Activated T-helper 1 cell treated with Interleukin-2 at 50 U/mL for 16 hours (primary cell): ENCODE results near the gene TP73.

Experiments
- DNase-seq: peaks from one replicate; pipeline ENCODE4 v3.0.0-alpha.2; 2020; ENCODE audit warnings: low read depth

TP73 gene

DNA sequence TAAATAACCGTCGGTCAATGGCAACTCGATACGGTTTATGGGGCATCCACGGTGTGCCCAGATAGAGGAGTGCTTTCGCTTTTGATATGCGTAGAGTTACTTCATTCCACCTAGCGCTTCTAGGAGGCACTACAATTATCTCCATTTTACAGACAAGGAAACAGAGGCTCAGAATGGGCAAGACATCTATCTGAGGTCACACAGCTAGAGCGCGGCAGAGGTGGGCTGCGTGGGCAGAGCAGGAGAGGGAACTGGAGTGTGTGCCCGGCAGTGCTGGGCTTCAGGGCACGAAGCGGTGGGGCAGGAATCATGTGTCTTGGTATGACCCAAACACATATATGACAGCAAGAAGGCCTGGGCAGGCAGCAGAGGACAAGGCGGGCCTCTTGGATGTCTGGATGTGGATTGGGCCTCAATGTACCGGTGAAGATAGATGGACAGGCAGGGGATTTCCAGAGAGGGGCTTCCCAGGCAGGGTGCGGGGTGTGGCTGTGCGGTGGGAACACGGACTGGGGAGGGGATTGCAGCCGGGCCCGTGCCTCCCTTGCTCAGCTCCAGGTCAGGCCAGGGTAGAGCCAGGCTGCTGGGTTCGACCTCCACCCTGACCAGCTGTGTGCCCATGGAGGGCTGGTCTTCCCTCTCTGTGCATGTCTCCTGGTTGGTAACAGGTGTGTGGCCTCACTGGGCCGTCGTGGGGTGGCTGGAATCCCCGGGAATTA, 21.2 kb downstream of the TP73 start:
- no peak for DNase-seq

DNA sequence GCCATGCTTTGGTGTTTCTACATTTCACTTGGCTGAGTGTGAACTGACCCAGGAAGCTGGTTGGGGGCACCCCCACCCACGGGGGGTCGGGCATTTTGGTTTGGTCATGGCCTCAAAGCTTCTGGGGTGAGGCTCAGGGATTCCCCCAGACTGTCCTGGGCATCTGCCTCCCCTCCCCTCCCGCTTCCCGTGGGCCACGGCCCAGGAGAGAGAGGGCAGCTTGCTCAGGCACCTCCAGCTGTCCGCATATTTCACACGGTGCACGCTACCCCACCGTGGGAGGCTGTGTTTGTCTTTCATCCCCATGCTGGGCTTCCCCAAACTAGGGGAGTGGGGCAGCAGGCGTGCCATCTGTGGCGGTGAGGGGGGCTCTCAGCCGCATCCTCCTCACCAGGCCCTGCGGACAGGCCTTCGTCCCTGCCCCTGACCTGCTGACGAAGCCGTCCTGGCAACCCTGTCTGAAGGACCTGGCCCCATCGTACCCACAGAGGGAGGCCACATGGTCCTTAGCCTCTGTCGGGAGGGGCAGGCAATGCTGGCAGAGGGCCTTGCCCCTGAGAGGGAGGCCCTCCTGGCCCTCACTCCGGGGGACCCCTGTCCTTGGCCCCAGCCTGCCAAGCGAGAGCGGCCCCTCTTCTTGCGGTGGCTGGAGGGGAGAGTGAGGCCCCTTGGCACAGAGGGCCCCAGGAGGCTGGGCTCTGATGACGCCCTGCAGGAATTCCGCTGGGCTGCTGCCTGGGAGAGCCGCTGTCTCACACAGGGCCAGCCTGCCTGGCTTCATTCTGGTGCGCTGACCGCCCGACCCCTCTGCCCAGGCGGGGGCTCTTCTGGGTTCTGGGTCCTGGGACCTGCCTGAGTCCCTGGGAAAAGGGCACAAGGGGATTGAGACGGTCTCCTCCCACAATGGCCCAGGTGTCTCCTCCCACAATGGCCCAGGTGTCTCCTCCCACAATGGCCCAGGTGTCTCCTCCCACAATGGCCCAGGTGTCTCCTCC, 22.1 kb downstream of the TP73 start:
- no peak for DNase-seq

GRCh38 chr1:3675436-3675835, 23.1 kb downstream of the TP73 start:
- no peak for DNase-seq

GRCh38 chr1:3676581-3677470, 24.5 kb downstream of the TP73 start:
- DNase-seq = no peak

- DNase-seq = no peak
Measured at GRCh38 chr1:3677484-3677883, 25.2 kb downstream of the TP73 start.

DNA sequence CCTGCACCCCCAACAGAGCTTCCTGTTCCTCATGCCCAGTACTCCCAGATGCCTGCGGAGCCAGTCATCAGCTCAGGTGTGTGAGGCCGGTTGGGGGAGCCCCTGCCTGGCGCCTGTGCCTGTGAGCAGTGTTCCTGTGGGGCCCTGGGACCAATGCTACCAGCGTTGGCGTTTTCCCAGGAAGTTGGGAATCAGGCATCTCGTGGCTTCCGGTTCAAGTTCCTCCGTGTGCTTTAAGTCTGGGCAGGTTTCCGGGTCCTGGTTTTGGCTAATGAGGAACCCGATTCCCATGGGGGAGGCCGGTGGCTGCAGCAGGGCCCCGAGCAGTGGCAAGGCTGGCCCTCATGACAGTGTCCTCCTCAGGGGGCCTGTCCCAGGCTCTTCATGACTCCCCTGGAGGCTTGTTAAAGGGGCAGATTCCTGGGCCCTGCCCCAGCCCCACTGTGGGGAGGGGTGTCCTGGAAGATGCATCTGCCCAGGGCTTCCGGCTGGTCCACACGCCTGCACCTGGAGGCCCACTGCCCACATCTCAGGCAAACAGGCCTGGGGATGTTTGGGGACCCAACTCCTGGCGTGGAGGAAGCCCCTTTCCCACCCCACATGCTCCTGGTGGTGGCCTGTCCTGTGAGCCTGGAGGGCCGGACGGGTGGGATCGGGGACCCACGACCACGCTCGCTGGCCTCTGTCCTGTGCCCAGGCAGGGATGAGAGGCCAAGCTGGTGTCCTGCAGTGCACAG, 26.2 kb downstream of the TP73 start:
- no peak for DNase-seq

DNA sequence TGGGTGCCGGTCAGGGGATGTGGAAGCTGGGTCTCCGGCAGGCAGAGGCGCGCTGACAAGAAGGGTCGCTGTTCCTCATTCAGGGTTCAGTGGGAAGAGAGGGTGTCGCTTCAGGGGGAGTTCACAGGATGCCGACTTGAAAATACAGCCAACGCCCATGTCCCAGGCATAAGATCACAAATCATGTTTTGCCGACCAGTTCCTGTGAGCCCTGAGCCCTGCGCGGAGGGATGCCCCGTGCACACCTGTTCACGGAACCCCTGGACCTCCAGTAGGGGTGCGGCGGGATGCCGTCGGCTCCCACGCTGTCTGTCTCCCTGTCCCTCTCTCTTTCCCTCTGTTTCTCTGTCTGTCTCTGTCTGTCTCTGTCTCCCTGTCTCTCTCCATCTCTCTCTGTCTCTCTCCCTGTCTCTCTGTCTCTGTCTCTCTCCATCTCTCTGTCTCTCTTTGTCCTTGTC, 26.8 kb downstream of the TP73 start:
- no peak for DNase-seq

DNA sequence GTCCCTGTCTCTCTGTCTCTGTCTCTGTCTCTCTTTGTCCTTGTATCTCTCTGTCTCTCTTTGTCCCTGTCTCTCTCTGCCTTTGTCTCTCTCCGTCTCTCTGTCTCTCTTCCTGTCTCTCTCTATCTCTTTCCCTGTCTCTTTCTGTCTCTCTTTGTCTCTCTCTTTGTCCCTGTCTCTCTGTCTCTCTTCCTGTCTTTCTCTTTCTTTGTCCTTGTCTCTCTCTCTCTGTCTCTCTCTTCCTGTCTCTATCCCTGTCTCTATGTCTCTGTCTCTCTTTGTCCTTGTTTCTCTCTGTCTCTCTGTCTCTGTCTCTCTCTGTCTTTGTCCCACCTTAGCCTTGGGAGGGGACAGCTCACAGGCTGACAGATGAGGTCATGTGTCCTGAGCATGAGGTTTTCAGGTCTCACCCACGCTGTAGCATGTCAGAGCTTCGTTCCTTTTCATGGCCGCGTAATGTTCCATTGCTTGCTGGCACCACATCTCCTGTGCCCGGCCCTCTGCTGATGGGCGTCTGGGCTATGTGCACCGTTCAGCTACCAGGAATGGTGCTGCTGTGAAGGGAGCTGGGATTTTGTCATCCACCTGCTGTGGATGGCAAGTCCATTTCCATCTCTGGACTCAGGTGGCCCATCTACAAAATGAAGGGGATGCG, 27.6 kb downstream of the TP73 start:
- no peak for DNase-seq

DNA sequence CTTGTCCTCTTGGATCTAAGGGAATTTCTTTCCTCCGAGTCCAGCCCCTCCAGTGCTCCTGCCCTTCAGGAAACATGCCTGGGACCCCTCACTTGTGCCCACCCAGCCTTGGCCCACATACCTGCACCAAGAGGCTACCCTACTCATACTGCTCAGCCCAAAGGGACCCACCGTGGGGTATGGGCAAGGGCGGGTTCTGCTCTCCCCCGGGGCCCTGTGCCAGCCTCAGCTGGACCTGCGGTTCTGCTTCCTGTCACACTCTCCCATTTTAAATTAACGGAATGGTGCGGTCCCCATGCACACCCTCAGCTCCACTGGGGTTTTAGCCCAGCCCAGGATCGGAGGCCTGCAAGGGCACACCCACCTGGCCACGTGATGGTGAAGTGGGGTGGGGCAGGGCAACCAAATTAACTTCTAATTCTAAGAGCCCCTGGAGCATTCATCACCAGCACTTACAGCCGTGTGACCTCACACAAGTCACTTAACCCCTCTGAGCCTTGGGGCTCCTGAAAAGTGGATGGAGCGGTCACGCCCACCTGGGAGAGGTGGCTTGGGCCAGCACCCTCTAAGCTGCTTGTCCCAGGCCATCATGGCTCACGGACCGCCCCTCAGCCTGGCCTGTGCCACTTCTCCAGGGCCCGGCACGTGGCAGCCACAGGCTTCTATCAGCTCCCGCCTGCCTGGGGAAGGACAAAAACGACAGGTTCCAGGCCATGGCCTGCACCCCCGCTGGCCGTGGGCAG, 28.3 kb downstream of the TP73 start:
- no peak for DNase-seq

- DNase-seq = no peak
Measured at GRCh38 chr1:3681231-3681897, 29.0 kb downstream of the TP73 start.

DNA sequence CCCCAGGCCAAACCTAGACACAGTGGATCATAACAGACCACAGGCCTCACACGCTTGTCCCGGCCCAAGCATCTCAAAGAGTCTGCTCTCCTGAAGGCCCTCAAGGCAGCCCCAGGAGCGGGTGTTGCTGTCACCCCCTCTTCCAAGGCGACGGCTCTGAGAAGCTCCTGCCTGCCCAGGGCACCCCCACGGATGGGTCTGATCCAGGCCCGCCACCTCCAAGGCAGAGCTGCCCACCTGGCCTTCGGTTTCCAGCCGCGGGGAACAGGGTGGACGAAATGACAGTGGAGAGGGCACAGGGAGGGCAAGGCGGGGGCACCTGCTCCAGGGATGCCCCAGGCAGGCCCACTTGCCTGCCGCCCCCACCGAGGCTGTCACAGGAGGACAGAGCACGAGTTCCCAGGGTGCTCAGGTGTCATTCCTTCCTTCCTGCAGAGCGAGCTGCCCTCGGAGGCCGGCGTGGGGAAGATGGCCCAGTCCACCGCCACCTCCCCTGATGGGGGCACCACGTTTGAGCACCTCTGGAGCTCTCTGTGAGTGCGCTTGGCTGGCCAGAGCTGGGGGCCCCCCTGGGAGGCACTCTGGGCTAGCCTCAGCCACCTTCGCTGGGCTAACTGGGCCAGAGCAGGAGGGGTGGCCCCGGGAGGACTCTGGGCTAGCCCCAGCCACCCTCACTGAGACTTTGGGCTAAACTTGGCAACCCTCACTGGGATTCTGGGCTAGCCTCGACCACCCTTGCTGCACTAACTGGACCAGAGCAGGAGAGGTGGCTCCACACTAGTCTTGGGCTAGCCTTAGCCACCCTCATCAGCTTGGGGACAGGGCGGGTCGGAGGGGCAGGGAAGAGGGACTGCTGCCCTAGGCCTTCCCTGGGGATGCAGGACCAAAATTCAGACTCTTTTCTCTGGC, 29.8 kb downstream of the TP73 start:
- no peak for DNase-seq

DNA sequence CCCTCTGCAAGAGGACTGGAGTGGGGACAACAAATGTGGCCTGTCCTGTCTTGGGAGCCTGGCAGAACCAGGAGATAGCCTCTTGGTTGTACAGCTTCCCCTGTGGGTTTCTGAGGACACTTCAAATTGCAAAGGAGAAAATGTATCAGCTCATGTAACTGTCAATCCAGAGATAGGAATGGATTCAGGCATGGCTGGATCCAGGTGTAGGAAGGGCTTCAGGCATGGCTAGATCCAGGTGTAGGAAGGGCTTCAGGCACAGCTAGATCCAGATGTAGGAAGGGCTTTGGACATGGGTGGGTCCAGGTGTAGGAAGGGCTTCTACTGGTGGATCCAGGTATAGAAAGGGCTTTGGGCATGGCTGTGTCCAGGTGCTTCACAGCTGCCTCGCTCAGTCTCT, 30.9 kb downstream of the TP73 start:
- DNase-seq = no peak

DNA sequence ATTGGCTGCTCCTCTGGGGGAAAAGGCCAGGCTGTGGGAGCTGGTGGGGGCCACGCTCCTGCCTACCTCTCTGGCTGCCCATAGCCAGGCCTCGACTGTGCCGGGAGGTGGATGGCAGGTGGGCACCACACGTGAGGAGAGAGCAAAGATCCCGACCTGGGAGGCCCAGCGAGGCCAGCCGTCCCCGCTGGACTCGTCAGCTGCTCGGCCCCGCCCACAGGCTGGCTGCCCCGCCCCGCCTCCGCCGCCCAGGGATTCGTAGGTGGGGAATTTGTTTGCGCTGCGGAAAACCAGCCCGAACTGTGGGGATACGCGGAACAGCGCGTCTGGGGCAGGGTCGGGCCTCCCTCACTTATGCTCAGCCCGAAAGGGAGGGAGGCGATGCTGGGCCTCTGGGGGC, 31.7 kb downstream of the TP73 start:
- no peak for DNase-seq

DNA sequence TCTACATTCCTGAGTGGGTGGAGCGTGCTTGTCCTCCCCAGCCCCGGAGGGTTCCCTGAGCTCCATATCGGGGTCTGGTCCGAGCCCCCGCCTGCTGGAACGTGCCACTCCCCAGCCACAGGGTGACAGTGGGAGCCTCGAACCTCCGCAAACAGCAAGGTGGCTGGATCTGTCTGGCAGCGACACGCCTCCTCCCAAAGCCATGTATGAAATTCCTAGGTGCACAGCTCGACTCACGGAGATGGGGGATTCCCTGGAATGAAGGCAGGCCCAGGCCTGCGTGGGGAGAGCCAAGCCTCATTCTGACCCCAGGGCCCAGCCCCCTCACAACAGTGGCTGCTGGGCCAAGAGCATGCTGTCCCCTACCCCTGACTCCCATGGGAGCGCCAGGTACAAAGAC, 32.9 kb downstream of the TP73 start:
- DNase-seq = no peak

GRCh38 chr1:3685906-3686305, 33.6 kb downstream of the TP73 start:
- DNase-seq = no peak

- no peak for DNase-seq
Measured at GRCh38 chr1:3687504-3687903, 35.2 kb downstream of the TP73 start.

- no peak for DNase-seq
Measured at GRCh38 chr1:3688356-3689137, 36.2 kb downstream of the TP73 start.
